IMR-90 (cell line): ENCODE data around the gene NDUFB10. TPM values are rescaled to one million over a fixed set of nuclear protein-coding genes. Genes with fewer than 3 reads are reported as not detected.
"Not testable (repeated sequence)": the region's sequence is repeated elsewhere in the genome, so short reads cannot be mapped to it uniquely, and the experiment has no call there.

Experiments used
- ATAC-seq: fragments of 200-7000 bp; cut with Tn5 transposase; 2 replicates; pipeline ENCODE4 v1.9.1; 2020; ENCODE audit warnings: low read depth, mild to moderate bottlenecking, moderate library complexity
- BruUV-seq: library from RNA; stranded (reverse); fragments of 400-500 nt; replicated peaks from 2 replicates; lab custom pipeline; 2021; lab: Mats Ljungman, UMichigan
- CTCF ChIA-PET: fragments of 300-600 bp; formaldehyde crosslinking; extraction: SDS; loops from one replicate; lab custom pipeline; 2021; ENCODE audit warnings: antibody characterized with exemption; lab: Yijun Ruan, JAX
- POLR2A ChIA-PET: fragments of 300-600 bp; sonication (Branson Sonifier 250); formaldehyde crosslinking; loops from one replicate; lab custom pipeline; 2022; ENCODE audit warnings: antibody characterized with exemption; ENCODE audit not compliant: unreplicated experiment; lab: Charles Lee
- DNase-seq: peaks from one replicate; pipeline ENCODE4 v3.0.0; 2013
- H2AFZ ChIP-seq: replicated peaks from 2 replicates; pipeline ENCODE3; 2013; ENCODE audit warnings: low read length, mild to moderate bottlenecking; ENCODE audit not compliant: poor library complexity
- H2AK5ac ChIP-seq: 2 replicates; pipeline ENCODE4 v1.6.1; 2013; ENCODE audit warnings: low read depth, low read length, inconsistent platforms
- H2AK9ac ChIP-seq: replicated peaks from 2 replicates; pipeline ENCODE3; 2013; ENCODE audit warnings: mild to moderate bottlenecking, low read depth, low read length, moderate library complexity; ENCODE audit not compliant: poor library complexity
- H2BK120ac ChIP-seq: 2 replicates; pipeline ENCODE4 v1.6.1; 2013; ENCODE audit warnings: low read depth, low read length, inconsistent platforms
- H2BK15ac ChIP-seq: 3 replicates; pipeline ENCODE4 v1.6.1; 2013; ENCODE audit warnings: low read depth, low read length, inconsistent platforms
- H2BK20ac ChIP-seq: 2 replicates; pipeline ENCODE4 v1.6.1; 2013; ENCODE audit warnings: low read depth, mild to moderate bottlenecking, inconsistent platforms, low read length, moderate library complexity
- H2BK5ac ChIP-seq: 2 replicates; pipeline ENCODE4 v1.6.1; 2013; ENCODE audit warnings: mild to moderate bottlenecking, low read depth, low read length, inconsistent platforms; ENCODE audit not compliant: poor library complexity, severe bottlenecking
- H3K14ac ChIP-seq: replicated peaks from 2 replicates; pipeline ENCODE4 v1.6.1; 2013; ENCODE audit warnings: low read depth, low read length, inconsistent platforms
- H3K18ac ChIP-seq: 2 replicates; pipeline ENCODE4 v1.6.1; 2013; ENCODE audit warnings: low read depth, low read length, control low read depth
- H3K23ac ChIP-seq: 2 replicates; pipeline ENCODE4 v1.6.1; 2013; ENCODE audit warnings: low read depth, low read length, inconsistent platforms
- H3K27ac ChIP-seq: 2 replicates; pipeline ENCODE4 v1.5.1; 2013; ENCODE audit warnings: mild to moderate bottlenecking, control low read depth, low read length; ENCODE audit not compliant: insufficient read depth
- H3K27me3 ChIP-seq: 2 replicates; pipeline ENCODE4 v1.6.1; 2013; ENCODE audit warnings: low read length; ENCODE audit not compliant: control insufficient read depth, insufficient read depth
- H3K36me3 ChIP-seq: 2 replicates; pipeline ENCODE4 v1.6.1; 2013; ENCODE audit warnings: low read length, mixed read lengths; ENCODE audit not compliant: control insufficient read depth, insufficient read depth
- H3K4ac ChIP-seq: 2 replicates; pipeline ENCODE4 v1.6.1; 2013; ENCODE audit warnings: low read depth, low read length, inconsistent platforms
- H3K4me1 ChIP-seq: 2 replicates; pipeline ENCODE4 v1.6.1; 2013; ENCODE audit warnings: low read length, mixed read lengths; ENCODE audit not compliant: control insufficient read depth, insufficient read depth
- H3K4me2 ChIP-seq: 2 replicates; pipeline ENCODE4 v1.6.1; 2013; ENCODE audit warnings: low read depth, mild to moderate bottlenecking, control low read depth, low read length, moderate library complexity
- H3K4me3 ChIP-seq: 2 replicates; pipeline ENCODE4 v1.5.1; 2013; ENCODE audit warnings: low read depth, mild to moderate bottlenecking, control low read depth, low read length, moderate library complexity; ENCODE audit not compliant: insufficient read depth
- H3K56ac ChIP-seq: 2 replicates; pipeline ENCODE4 v1.6.1; 2013; ENCODE audit warnings: low read length, inconsistent platforms; ENCODE audit not compliant: insufficient read depth; ENCODE audit errors: extremely low read depth
- H3K79me1 ChIP-seq, 2 experiments: 2 replicates each; pipeline ENCODE4 v1.6.1; 2013; ENCODE audit warnings: low read length in 2 of 2, inconsistent platforms in 1 of 2, low read depth in 1 of 2
- H3K9ac ChIP-seq: 2 replicates; pipeline ENCODE4 v1.6.1; 2013; ENCODE audit warnings: low read depth, low read length, control low read depth
- H3K9me1 ChIP-seq: 2 replicates; pipeline ENCODE4 v1.6.1; 2013; ENCODE audit warnings: low read length, inconsistent platforms; ENCODE audit not compliant: insufficient read depth
- H3K9me3 ChIP-seq: 2 replicates; pipeline ENCODE4 v1.6.1; 2013; ENCODE audit warnings: low read length; ENCODE audit not compliant: control insufficient read depth, insufficient read depth
- H4K20me1 ChIP-seq: 2 replicates; pipeline ENCODE4 v1.6.1; 2013; ENCODE audit warnings: low read length, inconsistent platforms; ENCODE audit not compliant: insufficient read depth
- H4K5ac ChIP-seq: 2 replicates; pipeline ENCODE4 v1.6.1; 2013; ENCODE audit warnings: mild to moderate bottlenecking, low read depth, low read length, control low read depth
- H4K8ac ChIP-seq, 2 experiments: 2 replicates each; pipeline ENCODE4 v1.6.1; 2013; ENCODE audit warnings: low read depth in 2 of 2, low read length in 2 of 2, control low read depth in 1 of 2, inconsistent platforms in 1 of 2
- H4K91ac ChIP-seq: 2 replicates; pipeline ENCODE4 v1.6.1; 2013; ENCODE audit warnings: low read depth, low read length, inconsistent platforms; ENCODE audit not compliant: insufficient read depth
- WGBS, 2 experiments: methylation state at CpG; one replicate each; pipeline versions ENCODE4 v1.1.5 to v1.1.7; 2013; ENCODE audit warnings: missing lambda C conversion rate in 2 of 2; ENCODE audit not compliant: insufficient read length in 1 of 2; ENCODE audit errors: extremely low coverage in 2 of 2; 5-methylcytosine and 5-hydroxymethylcytosine counted together
- dilution Hi-C: fragments of 300-500 bp; cut with HindIII; formaldehyde crosslinking; loops from one replicate; pipeline ENCODE4 v1.14.3; 2018; ENCODE audit warnings: low sequenced_read_pairs; ENCODE audit not compliant: unreplicated experiment
- in situ Hi-C: fragments of 300-500 bp; cut with MboI; formaldehyde crosslinking; loops from 3 replicates; pipeline ENCODE4 v1.14.3; 2019; ENCODE audit warnings: low sequenced_read_pairs, inconsistent platforms, mixed read lengths
- intact Hi-C: fragments of 100-400 bp; cut with micrococcal nuclease; formaldehyde crosslinking; loops from 2 replicates; pipeline ENCODE4 v1.10.0; 2022
- polyA plus RNA-seq, 3 experiments: library from polyadenylated mRNA; depleted of rRNA; stranded (reverse); fragments of >200 nt; gene quantifications; 2 replicates each; pipeline ENCODE4 v1.2.3, GENCODE V29; 2012; ENCODE audit warnings: low replicate concordance in 1 of 3
- total RNA-seq: library from RNA; depleted of rRNA; stranded (reverse); fragments of >200 nt; gene quantifications from 2 replicates; pipeline ENCODE4 v1.2.3, GENCODE V29; 2012

Gene NDUFB10
- total and polyA plus RNA-seq, 2 of the 4 experiments (the other 2 are of a cell fraction) = 189 to 220 TPM

- ATAC-seq, H3K9me1 ChIP-seq, H3K4me3 ChIP-seq, H2AK5ac ChIP-seq, H3K9ac ChIP-seq, intact Hi-C loops, H3K4me1 ChIP-seq, H3K56ac ChIP-seq, DNase-seq, H2BK120ac ChIP-seq, in situ Hi-C loops, H3K18ac ChIP-seq, H3K27ac ChIP-seq, CTCF ChIA-PET, H2AK9ac ChIP-seq, H3K9me3 ChIP-seq, H2AFZ ChIP-seq, POLR2A ChIA-PET, H3K23ac ChIP-seq, H4K8ac ChIP-seq, BruUV-seq, H3K14ac ChIP-seq, H3K27me3 ChIP-seq, H2BK5ac ChIP-seq, H2BK15ac ChIP-seq, H4K91ac ChIP-seq, H3K4ac ChIP-seq, H2BK20ac ChIP-seq, dilution Hi-C loops, H4K5ac ChIP-seq, H3K4me2 ChIP-seq: not testable (repeated sequence)
- Histone ChIP-seq H4K20me1 (peaks cover 28% of the 10 kb centered on the region), H3K79me1 (peaks cover 3 to 24% of the 10 kb centered on the region in 2 experiments; a peak in 3 of 4 replicates), H3K36me3 (peaks cover 18% of the 10 kb centered on the region)
- 84% methylated on average over 14 of the region's 30 CpGs; no CpG with 5 or more reads in 1 of the 2 experiments for WGBS, 2 experiments
Measured at GRCh38 chr16:1958143-1958491, 1.2 kb upstream of the NDUFB10 start.
